NCI-H524 (cell line): ENCODE data around the gene LSM3.
"Not testable (repeated sequence)": the region's sequence is repeated elsewhere in the genome, so short reads cannot be mapped to it uniquely, and the experiment has no call there.

Experiments
- DNase-seq, 2 experiments: peaks; one replicate each; lab custom pipeline; 2025; lab: John Stamatoyannopoulos, UW

Gene LSM3

GRCh38 chr3:14222457-14222856 lies 43.8 kb downstream of the LSM3 start:
- no peak for DNase-seq

GRCh38 chr3:14222900-14223594 lies 44.4 kb downstream of the LSM3 start:
- no peak for DNase-seq

GRCh38 chr3:14223595-14223994 lies 45.0 kb downstream of the LSM3 start:
- no peak for DNase-seq

- no peak for DNase-seq
Observed at GRCh38 chr3:14224895-14225294, 46.3 kb downstream of the LSM3 start.

GRCh38 chr3:14225421-14225820 lies 46.8 kb downstream of the LSM3 start:
- no peak for DNase-seq

GRCh38 chr3:14226351-14226750 lies 47.7 kb downstream of the LSM3 start:
- not testable (repeated sequence) for DNase-seq

- no peak for DNase-seq
Observed at GRCh38 chr3:14227856-14228255, 49.2 kb downstream of the LSM3 start.

- no peak for DNase-seq
Observed at GRCh38 chr3:14228681-14229470, 50.3 kb downstream of the LSM3 start.

GRCh38 chr3:14229695-14230094 lies 51.1 kb downstream of the LSM3 start:
- DNase-seq: not testable (repeated sequence)

GRCh38 chr3:14230729-14231128 lies 52.1 kb downstream of the LSM3 start:
- no peak for DNase-seq

- no peak for DNase-seq
Observed at GRCh38 chr3:14231145-14231990, 52.8 kb downstream of the LSM3 start.

- no peak for DNase-seq
Observed at GRCh38 chr3:14231998-14232501, 53.4 kb downstream of the LSM3 start.

GRCh38 chr3:14234251-14235002 lies 55.8 kb downstream of the LSM3 start:
- DNase-seq: no peak

- DNase-seq: no peak
Observed at GRCh38 chr3:14235003-14235911, 56.6 kb downstream of the LSM3 start.

- DNase-seq: no peak
Observed at GRCh38 chr3:14235912-14236295, 57.3 kb downstream of the LSM3 start.

GRCh38 chr3:14236902-14237301 lies 58.3 kb downstream of the LSM3 start:
- no peak for DNase-seq

- DNase-seq: no peak
Observed at GRCh38 chr3:14237457-14237856, 58.8 kb downstream of the LSM3 start.

- no peak for DNase-seq
Observed at GRCh38 chr3:14238356-14238755, 59.7 kb downstream of the LSM3 start.

- DNase-seq: no peak
Observed at GRCh38 chr3:14238930-14239329, 60.3 kb downstream of the LSM3 start.

GRCh38 chr3:14239940-14240339 lies 61.3 kb downstream of the LSM3 start:
- DNase-seq: no peak

- DNase-seq: no peak
Observed at GRCh38 chr3:14240366-14240765, 61.7 kb downstream of the LSM3 start.
